Lower leg skin (tissue), 4 donors: ENCODE results near the gene NAPB. TPM values are rescaled to one million over a fixed set of nuclear protein-coding genes. Genes with fewer than 3 reads are reported as not detected.

ENCODE experiments used
- DNase-seq, 2 donors: peaks; one replicate each; pipeline ENCODE4 v3.0.0-alpha.2; 2019; ENCODE audit warnings: low spot score in 2 of 2
- H3K4me3 ChIP-seq: fragments of 200-600 bp; sonication (generic); 2 replicates; pipeline ENCODE4 v1.5.1; 2017; ENCODE audit warnings: mild to moderate bottlenecking, low read depth; ENCODE audit not compliant: poor library complexity, severe bottlenecking
- POLR2A ChIP-seq, 2 donors: fragments of 450-650 bp; IDR thresholded peaks; one replicate each; pipeline ENCODE4 v1.6.1; 2016 to 2017; ENCODE audit warnings: antibody characterized with exemption in 2 of 2, mild to moderate bottlenecking in 1 of 2, moderate library complexity in 1 of 2
- WGBS, 2 donors: methylation state at CpG; one replicate each; pipeline ENCODE4 v1.1.5; 2018; 5-methylcytosine and 5-hydroxymethylcytosine counted together
- intact Hi-C: fragments of 100-400 bp; cut with DNase I; formaldehyde crosslinking; loops from one replicate; pipeline ENCODE4 v1.15.0; 2023; ENCODE audit warnings: low total_unique reads
- total RNA-seq, 4 donors: library from RNA; depleted of rRNA; stranded (reverse); fragments of >200 nt; gene quantifications; one replicate each; pipeline ENCODE4 v1.1.0, GENCODE V29; 2016
- TF ChIP-seq, protein P1 (sequence below), 3 donors: fragments of 450-650 bp; IDR thresholded peaks; one replicate each; pipeline ENCODE4 v1.5.1; 2016; ENCODE audit warnings: antibody characterized with exemption in 3 of 3, mild to moderate bottlenecking in 3 of 3, moderate library complexity in 2 of 3

Gene NAPB
- total RNA-seq, 4 donors from 2014 or later, result 7.9 to 12.4 (median 10.5) TPM

DNA sequence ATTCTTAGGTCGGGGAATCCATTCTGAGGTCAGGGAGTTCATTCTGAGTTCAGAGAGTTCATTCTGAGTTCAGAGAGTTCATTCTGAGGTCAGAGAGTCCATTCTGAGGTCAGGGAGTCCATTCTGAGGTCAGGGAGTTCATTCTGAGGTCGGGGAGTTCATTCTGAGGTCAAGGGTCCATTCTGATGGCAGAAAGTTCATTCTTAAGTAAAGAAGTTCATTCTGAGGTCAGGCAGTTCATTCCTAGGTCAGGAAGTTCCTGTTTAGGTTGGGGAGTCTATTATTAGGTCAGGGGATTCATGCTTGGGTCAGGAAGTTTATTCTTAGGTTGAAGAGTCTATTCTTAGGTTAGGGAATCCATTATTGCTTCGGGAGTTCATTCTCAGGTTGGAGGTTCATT lies 87.2 kb downstream of the NAPB start:
- no peak for TF ChIP-seq POLR2A (IDR thresholded peaks at IDR 0.05)
- WGBS, 2 donors, result 74 to 76% methylated on average over 3 of the region's 3 CpGs
- H3K4me3 ChIP-seq, result no peak overlapping the region
- intact Hi-C loops, result loop anchor here (10.0 kb wide), 1 partner anchor 279 kb away; no protein-coding TSS in a partner anchor
- no peak for DNase-seq

DNA sequence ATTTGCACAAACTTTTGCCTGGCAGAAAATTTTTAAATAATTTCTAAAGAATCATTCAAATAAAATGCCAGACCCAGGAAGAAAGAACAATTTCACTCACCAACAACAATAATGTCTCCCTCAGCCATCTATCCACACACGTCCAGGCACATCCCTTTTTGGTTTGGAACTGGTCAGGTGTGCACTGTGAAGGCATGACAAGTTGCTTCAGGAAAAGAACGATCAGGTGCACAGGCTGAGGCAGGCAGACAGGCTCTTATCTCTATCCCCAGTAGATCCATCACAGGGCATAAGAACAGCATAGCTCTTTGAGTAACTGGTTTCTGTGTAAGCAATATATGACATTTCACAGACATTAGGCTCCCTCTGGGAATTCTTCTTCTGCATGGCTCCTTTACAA lies 88.8 kb downstream of the NAPB start:
- 45 to 56% methylated on average over 2 of the region's 2 CpGs for WGBS, 2 donors
- intact Hi-C loops, result loop anchor here (10.0 kb wide), 1 partner anchor 278 kb away; no protein-coding TSS in a partner anchor
- H3K4me3 ChIP-seq, result no peak overlapping the region
- DNase-seq, result no peak
- TF ChIP-seq POLR2A (IDR thresholded peaks at IDR 0.05), result no peak
- TF ChIP-seq, protein P1, sequence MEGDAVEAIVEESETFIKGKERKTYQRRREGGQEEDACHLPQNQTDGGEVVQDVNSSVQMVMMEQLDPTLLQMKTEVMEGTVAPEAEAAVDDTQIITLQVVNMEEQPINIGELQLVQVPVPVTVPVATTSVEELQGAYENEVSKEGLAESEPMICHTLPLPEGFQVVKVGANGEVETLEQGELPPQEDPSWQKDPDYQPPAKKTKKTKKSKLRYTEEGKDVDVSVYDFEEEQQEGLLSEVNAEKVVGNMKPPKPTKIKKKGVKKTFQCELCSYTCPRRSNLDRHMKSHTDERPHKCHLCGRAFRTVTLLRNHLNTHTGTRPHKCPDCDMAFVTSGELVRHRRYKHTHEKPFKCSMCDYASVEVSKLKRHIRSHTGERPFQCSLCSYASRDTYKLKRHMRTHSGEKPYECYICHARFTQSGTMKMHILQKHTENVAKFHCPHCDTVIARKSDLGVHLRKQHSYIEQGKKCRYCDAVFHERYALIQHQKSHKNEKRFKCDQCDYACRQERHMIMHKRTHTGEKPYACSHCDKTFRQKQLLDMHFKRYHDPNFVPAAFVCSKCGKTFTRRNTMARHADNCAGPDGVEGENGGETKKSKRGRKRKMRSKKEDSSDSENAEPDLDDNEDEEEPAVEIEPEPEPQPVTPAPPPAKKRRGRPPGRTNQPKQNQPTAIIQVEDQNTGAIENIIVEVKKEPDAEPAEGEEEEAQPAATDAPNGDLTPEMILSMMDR (IDR thresholded peaks at IDR 0.05), result no peak

DNA sequence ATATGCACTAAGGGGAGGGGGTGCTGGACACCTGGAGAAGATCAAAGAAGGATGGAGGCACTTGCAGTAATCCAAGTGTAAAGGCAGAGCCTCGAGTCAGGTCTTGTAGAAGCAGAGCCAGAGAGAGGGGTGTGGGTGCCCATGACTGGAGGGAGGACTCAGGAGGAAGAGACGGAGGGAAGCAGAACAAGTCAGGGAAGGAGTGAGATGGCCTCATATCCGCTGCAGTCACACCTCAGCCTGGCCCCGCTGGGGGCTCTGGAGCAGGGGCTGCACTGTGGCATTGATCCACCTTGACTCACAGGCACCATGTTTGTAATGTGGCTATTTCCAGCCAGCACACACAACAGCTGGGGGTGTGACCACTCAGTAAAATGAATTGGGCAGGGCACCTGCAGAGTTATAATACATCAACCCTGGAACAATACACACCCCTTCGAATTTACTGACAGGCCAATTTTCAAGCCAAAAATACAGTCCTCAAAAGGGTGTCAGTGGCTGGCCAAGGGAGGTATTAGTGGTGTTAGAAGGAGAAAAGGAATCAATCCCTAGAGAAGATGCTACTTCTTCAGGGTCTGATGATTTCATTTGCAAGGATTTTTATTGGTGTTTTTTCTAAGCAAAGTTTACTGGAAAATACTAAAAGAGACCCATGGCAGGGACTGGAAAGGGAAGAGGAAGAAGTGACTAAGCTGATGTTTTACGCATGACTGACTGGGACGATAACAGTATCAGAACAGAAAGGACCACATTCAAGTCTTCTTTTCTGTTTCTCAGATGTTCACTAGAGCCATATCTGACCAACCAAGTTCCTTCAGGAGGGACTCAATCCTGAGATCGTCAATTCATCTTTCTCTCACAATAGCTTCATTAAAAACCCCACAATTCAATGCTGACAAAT lies 89.6 kb downstream of the NAPB start:
- DNase-seq, result no peak

DNA sequence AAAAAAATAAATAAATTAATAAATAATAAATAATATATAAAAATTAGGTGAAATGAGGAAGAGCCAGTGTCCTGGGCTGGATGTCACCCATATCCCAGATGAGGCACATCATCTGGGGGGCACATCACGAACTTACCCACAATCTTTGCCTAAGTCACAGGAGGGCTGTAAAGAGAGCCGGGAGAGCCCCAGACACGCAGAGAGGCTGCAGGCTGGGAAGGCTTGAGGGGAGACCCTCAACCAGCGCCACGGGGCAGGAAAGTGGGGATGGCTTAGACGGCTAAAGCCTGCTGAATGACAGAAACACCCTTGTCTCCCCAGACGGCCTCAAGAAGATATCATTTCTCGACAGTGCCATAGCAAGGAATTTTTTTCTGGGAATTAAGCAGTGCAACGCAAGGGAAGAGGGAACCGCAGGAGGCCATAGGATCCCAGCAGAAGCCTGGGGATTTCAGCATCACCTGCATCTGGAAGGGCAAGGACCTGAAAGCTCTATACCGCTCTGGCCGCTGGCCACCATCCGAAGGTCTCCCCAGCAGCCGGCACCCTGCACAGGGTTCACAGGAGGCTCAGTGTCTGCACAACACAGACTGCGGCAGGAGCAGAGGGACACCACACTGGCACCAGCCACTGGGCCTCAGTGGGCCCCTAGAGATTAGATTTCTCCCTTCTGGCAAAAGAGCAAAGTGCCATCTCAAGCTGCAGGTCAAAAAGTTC lies 93.5 kb downstream of the NAPB start:
- intact Hi-C loops, result no loop called here
- no peak for DNase-seq
- H3K4me3 ChIP-seq, result no peak overlapping the region
- TF ChIP-seq POLR2A (IDR thresholded peaks at IDR 0.05), result no peak
- WGBS, 2 donors, result 93% methylated on average over 14 to 15 of the region's 15 CpGs

More for the DNA sequence above, 89.6 kb downstream of the NAPB start:
- intact Hi-C loops, result loop anchor here (10.0 kb wide), 1 partner anchor 277 kb away; no protein-coding TSS in a partner anchor
- no peak overlapping the region for H3K4me3 ChIP-seq
- WGBS, 2 donors, result 70 to 71% methylated on average over 8 of the region's 8 CpGs
- TF ChIP-seq POLR2A (IDR thresholded peaks at IDR 0.05), result no peak
- TF ChIP-seq, protein P1 (IDR thresholded peaks at IDR 0.05), result no peak

DNA sequence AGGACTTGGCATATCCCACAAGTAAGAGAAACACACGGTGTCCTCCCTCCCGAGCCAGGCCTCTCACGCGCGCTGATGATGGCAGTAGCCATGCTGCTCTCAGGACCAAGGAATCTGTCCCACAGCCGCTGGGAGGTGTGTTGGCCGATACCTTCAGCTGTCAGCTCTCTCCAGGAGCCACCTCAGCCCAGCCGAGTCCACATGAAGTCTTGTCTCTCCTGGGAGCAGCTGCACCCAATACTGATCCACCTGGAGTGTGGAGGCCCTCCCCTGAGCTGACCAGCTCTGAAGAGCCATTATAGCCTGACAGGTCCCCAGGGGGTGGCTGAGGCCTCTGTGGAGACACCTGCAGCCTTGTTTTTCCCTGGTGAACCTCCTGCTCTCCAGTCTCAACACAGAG lies 94.5 kb downstream of the NAPB start:
- no peak for DNase-seq
- TF ChIP-seq, protein P1 (IDR thresholded peaks at IDR 0.05), result no peak
- no peak for TF ChIP-seq POLR2A (IDR thresholded peaks at IDR 0.05)
- WGBS, 2 donors, result 88 to 93% methylated on average over 8 of the region's 8 CpGs
- intact Hi-C loops, result no loop called here
- H3K4me3 ChIP-seq, result no peak overlapping the region

DNA sequence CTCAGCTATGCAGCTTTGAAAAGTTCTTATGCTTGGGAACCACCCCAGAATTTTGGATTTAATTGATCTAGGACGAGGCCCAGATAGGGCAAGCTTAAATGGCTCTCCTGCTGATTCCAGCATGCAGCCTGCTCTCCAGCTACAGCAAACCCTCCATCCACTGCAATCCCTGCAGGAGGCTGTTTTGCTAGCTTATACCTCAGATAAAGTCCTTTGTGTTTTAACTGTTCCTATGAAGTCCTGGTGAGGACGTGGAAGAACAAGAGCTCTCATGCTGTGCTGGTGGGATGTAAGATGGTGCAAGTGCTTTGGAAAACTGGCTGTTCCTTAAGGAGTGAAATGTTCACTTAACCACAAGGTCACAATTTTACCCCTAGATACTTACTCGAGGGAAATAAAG lies 96.2 kb downstream of the NAPB start:
- TF ChIP-seq, protein P1 (IDR thresholded peaks at IDR 0.05), result no peak
- no peak for TF ChIP-seq POLR2A (IDR thresholded peaks at IDR 0.05)
- 85 to 88% methylated on average over 3 of the region's 3 CpGs for WGBS, 2 donors
- no peak for DNase-seq
- H3K4me3 ChIP-seq, result no peak overlapping the region
- intact Hi-C loops, result no loop called here

Other genes with a start within 250 kb of the NAPB start
- 10 to 100 TPM; 29.2 to 40.2 (median 35.1) TPM for gene NXT1, start 70.7 kb downstream of the NAPB start, total RNA-seq
- gene GZF1, start 59.3 kb downstream of the NAPB start, total RNA-seq, result 10 to 100 TPM in 3 of 4 donors, 1 to 10 TPM in 1; 4.4 to 15.1 (median 13.5) TPM
- gene CSTL1, start 18.2 kb upstream of the NAPB start, total RNA-seq, result not detected
- not detected for gene CST11, start 31.4 kb upstream of the NAPB start, total RNA-seq
- not detected for gene CST8, start 69.6 kb upstream of the NAPB start, total RNA-seq
- gene CST9L, start 147.0 kb upstream of the NAPB start, total RNA-seq, result not detected
- gene CST9, start 184.4 kb upstream of the NAPB start, total RNA-seq, result not detected
- 100 to 1,000 TPM; 348 to 760 (median 498) TPM for gene CST3, start 216.5 kb upstream of the NAPB start, total RNA-seq